NCI-H146 treated with DMSO at 0.1 percent for 48 hours (cell line): Measurements from ENCODE around the gene ATP9B.

Source experiments
- DNase-seq: peaks from one replicate; lab custom pipeline; 2025; ENCODE audit not compliant: unreplicated experiment; lab: John Stamatoyannopoulos, UW

Gene ATP9B

GRCh38 chr18:79195716-79196683, 126.8 kb downstream of the ATP9B start:
- DNase-seq, result peak; percentile 61

DNA sequence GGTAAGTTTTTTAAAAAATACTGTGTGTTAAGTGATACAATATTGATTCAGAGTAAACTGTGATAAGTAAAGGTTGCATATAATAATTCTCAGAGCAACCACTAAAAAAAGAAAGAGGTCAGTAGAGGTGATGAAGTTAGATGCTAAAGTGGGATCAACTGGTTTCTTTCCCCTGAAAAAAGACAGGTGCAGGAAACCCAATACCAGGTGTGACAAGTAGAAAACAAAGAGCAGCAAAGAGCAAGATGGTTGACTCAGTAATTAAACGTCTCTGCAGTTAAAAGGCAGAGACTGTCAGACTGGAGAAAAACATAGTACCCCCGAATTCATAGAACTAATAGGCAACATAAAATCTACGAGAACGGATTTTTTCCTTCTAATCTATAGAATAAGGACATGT, 128.3 kb downstream of the ATP9B start:
- DNase-seq, result peak; percentile 100

DNA sequence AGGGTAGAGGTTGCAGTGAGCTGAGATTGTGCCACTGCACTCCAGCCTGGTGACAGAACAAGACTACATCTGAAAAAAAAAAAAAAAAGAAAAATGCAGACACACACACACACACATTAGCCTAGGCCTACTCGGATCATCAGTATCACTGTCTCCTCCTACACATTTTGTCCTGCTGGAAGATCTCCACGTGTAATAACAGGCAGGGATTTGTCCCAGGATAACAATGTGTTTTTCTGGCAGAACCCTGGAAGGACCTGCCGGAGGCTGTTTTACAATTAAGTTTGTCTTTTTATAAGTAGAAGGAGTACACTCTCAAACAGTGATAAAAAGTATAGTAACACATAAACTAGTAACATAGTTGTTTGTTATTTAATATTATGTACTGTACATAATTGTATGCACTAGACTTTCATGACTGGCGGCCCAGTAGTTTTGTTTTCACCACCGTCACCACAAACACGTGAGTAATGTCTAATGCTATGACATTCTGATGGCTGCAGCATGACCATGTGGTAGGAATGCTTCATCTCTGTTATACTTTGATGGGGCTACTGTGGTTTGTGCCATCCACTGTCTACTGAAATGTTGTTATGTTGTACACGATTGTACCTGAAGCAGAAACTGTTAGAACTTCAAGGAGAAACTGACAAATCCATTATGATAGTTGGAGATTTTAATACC, 130.6 kb downstream of the ATP9B start:
- no peak for DNase-seq

- peak; percentile 44 for DNase-seq
These were observed 131.5 kb downstream of the ATP9B start for GRCh38 chr18:79200546-79201268.

- peak; percentile 72 for DNase-seq
These were observed 133.9 kb downstream of the ATP9B start for GRCh38 chr18:79203017-79203605.

DNA sequence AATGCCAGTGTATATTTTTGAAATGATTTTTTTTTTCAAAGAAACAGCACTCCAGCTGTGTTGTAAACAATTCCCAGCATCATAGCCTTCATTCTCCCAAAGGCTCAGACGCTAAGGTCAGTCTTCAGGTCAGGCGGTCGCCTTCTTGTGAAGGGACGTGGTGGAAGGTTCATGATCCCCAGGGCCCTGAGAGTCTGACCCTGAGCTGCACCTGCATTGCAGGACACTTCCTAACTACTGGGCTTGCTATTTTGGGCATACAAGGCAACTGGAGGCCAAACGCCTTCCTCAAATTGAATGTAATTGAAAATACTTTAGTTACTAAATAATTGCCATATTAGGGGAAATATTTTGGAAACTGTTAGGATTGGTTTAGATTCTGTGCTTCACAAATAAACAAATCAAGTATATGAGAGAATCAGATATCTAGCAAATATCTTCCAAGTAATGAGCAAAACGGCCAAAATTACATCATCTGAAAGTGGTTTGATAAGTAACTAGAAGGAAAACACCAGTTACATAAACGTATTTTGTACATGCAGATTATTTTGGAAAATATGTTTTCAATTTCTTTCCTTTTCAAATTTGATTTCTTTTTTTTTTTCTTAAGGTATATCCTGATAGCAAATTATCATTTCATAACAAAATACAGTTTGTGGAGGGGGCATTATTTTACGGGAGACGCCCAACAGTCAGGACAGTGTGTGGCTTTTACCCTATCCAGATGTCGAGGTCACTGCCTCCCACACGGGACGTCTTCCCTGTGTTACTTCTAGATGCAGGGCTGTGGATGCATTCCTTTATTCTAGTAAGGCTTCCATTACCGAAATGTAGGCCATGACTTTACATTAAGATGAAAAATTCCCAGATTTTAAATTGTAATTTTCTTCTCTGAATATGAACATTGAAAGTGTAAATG, 136.0 kb downstream of the ATP9B start:
- no peak for DNase-seq

GRCh38 chr18:79206444-79206843, 137.2 kb downstream of the ATP9B start:
- DNase-seq, result no peak

- peak; percentile 92 for DNase-seq
These were observed 139.7 kb downstream of the ATP9B start for GRCh38 chr18:79208906-79209305.

DNA sequence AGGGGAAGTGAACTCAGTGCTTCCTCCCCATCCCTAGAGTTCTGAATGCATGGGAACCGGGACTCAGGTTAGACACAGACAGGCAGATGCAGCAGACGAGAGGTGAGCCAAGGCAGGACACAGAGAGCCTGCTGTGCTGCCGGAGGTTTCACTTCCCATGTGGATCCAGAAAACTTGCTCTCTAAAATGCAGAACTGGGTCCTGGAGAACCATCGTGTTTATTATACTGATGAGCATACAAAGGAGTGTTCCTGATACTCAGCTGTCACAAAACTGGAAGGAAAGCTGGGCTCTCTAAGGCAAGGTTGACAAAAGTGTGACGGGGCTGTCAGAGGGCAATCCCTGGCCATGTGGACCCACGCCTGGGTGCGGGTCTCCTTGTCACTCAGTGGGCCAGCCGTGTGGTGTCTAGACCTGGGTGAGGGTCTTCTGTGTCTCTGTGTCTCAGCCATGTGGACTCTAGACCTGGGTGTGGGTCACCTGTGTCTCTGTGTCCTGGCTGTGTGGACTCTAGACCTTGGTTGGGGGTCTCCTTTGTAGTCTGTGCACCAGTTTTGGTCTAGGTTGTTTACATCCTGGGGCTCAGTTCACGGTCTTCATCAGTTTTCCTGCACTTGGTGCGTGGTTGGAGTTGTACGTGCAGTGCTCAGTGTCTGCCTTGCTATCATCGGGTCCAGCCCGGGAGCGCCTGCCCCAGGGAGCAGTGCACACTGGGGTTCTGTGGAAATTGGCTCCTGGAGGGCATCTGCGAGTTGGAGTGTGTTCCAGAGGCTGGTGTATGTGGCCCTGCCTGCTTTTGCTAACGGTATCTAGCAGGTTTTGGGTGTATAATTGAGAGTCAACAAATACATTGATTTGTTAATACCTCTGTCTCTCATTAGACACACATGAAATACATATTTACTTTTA, 141.1 kb downstream of the ATP9B start:
- DNase-seq, result no peak

DNA sequence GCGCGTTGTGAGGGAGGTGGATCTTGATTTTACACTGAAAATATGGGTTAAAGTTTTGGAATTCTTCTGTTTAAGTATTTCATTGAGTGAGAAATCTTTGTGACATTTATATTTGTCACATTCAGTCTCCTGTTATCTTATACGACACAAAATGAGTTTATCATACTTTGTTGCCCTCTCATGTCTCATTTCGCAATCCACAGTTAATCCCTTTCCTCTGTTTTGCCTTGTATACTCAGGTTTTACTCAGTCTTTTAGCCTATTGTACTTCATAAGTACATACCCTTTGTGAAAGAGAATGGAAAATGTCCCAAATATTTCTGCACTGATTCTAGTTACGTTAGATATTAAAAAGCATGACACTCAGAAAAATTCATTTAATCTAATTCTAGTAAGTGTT, 142.7 kb downstream of the ATP9B start:
- DNase-seq, result no peak

DNA sequence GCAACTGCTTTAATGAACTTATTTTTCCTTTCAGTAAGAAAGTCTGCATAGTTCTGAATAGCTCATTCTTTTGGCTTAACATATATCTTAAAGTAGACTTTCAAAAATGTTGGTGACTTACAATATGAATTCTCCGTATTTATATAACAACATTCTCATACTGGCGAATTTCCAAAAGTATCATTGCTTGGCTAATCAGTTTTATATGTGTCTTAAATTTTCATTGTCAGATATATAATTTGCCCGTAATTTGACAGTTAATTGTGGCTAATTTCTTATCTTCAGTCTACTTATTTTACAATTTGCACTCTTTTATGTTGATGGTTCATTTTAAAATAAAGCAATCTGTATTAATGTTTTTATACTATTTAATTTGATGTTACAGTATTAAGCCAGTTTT, 144.9 kb downstream of the ATP9B start:
- DNase-seq, result no peak

GRCh38 chr18:79216176-79216575, 147.0 kb downstream of the ATP9B start:
- no peak for DNase-seq

DNA sequence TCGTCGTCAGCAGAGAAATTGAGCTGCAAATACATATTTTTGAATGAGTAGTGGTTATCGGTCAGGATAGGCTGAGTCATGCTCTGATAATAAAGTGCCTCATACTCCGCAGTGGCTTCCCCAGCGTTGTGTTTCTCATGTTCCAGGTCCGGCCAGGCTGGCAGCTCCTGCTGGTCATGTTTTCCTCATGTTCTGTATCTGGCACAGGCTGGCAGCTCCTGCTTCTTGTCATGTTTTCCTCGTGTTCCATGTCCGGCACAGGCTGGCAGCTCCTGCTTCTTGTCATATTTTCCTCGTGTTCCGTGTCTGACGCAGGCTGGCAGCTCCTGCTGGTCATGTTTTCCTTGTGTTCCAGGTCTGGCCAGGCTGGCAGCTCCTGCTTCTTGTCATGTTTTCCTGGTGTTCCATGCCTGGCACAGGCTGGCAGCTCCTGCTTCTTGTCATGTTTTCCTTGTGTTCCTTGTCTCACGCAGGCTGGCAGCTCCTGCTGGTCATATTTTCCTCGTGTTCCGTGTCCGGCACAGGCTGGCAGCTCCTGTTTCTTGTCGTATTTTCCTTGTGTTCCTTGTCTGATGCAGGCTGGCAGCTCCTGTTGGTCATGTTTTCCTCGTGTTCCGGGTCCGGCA, 148.9 kb downstream of the ATP9B start:
- DNase-seq, result no peak

- no peak for DNase-seq
These were observed 149.5 kb downstream of the ATP9B start for GRCh38 chr18:79218605-79219190.

- no peak for DNase-seq
These were observed 151.9 kb downstream of the ATP9B start for GRCh38 chr18:79221136-79221535.

DNA sequence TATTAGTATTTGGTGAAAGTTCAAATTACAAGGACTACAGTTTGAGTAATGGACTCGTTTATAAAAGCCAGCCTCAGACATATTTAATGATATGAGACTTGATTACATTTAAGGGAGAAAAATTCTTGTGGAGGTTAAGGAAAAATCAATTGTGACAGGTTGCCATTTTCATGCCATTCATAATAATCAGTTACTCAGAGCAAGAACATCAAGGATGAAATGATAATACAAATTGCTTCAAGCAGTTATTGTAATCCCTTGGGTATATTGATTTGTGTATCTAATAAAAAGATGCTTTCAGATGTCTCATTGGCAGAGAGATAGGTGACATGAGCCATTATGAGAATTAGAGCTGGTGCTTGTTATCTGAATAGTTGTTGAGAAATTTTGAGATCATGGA, 153.6 kb downstream of the ATP9B start:
- no peak for DNase-seq

GRCh38 chr18:79223431-79223830, 154.2 kb downstream of the ATP9B start:
- no peak for DNase-seq

DNA sequence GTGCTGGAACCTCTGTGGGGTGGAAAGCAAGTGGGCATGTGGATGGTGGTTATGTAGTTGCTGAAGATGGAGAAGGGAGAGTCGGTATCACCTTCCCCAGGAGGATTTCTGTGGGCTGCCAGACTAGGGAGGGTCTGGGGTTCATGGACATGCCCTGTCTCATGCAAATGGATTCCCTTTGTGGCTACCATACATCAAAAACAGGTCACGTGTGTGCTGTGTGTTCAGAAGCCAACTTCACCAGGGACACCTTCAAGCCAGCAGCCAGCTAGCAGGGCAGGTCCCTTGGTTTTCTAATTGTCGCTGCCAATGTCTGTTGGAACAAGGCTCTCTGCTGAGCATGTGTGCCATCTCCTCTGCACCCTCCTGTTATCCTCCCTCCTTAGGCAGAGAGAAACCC, 155.2 kb downstream of the ATP9B start:
- DNase-seq, result no peak
